Activated CD8-positive, alpha-beta memory T cell treated with anti-CD3 and anti-CD28 coated beads for 48 hours (primary cell): Measurements from ENCODE around the gene RABGAP1L.
"Not testable (repeated sequence)": the region's sequence is repeated elsewhere in the genome, so short reads cannot be mapped to it uniquely, and the experiment has no call there.

Source experiments
- DNase-seq, 3 experiments: peaks; one replicate each; pipeline ENCODE4 v3.0.0-alpha.2; 2020; ENCODE audit warnings: low read depth in 2 of 3, low spot score in 2 of 3

Gene RABGAP1L

GRCh38 chr1:174153085-174153824 is 6.1 kb upstream of the RABGAP1L start:
- no peak for DNase-seq

DNA sequence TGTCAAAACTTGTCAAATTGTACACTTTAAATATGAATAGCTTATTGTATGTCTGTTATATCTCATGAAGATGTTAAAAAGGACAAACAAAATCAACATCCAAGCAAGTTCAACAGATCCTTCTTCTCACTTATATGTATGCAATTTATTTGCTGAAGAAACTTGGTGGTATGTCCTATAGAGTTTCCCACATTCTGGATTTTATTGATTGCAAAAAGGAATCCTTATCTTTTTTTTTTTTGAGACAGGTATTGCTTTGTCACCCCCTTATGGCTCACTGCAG is 5.6 kb upstream of the RABGAP1L start:
- no peak for DNase-seq

- DNase-seq, result no peak
Measured at GRCh38 chr1:174156437-174156836, 2.9 kb upstream of the RABGAP1L start.

DNA sequence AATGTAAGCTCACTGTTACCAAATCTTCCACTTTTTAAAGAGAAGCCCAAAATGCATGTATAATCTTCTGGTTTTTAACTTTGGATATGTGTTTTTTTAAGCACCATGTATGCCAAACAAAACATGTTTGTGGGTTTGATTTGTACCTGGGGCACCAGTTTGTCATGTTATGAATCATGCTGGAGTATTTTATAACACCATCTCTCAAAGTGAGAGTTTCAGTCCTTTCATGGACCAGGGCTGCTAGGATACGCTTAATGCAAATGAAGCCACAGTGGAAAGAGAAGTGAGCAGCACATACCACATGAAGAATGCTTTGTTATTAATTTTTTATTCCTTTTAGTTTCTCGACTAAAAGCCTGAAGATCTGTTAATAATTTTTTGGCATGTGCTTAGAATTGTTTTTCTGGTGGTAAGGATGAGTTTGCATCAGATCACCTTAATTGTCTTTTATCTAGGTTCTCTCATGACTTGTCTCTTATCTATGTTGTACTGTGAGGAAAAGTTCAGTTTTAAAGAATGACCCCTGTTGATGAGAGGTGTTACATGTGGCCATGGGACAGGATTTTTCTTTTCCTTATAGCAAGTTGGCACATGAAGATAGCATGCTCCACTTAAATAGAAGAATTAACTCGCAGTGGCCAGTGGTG is 2.0 kb upstream of the RABGAP1L start:
- no peak for DNase-seq

GRCh38 chr1:174158767-174159251 is 511 bp upstream of the RABGAP1L start:
- DNase-seq, result no peak

DNA sequence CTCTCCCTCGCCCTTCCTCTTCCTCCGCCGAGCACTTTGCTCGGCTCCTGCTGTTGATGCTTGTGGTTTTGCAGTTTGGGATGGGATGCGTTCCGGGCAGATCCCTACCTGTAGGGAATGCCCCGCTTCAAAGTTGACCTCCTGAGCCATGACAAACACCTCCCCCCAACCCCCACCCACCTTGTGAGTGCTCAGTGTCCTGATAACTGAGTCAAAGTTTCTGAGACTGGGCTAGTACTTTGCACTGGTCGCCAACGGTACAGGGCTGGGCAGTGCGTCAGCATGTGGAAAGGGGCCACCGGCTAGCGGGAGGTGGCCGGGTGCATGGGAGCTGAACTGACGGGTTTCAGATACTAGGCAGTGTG is 771 bp downstream of the RABGAP1L start:
- no peak for DNase-seq

GRCh38 chr1:174160603-174161002 is 1.3 kb downstream of the RABGAP1L start:
- no peak for DNase-seq

DNA sequence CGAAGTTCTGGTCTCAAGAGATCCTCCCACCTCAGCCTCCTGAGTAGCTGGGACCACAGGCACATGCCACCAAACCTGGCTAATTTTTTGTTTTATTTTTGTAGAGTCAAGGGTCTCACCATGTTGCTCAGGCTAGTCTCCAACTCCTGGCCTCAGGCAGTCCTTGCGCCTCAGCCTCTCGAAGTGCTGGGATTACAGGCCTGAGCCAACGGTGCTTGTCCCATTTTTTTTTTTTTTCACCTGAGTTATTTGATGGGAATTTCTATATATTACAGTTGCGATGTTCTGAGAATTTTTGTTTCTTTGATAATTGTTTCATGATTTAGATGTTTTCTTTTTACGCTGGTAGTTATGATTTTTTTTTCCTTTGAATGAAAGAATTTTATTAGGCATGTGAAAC is 2.5 kb downstream of the RABGAP1L start:
- no peak for DNase-seq

GRCh38 chr1:174164826-174165225 is 5.5 kb downstream of the RABGAP1L start:
- no peak for DNase-seq

DNA sequence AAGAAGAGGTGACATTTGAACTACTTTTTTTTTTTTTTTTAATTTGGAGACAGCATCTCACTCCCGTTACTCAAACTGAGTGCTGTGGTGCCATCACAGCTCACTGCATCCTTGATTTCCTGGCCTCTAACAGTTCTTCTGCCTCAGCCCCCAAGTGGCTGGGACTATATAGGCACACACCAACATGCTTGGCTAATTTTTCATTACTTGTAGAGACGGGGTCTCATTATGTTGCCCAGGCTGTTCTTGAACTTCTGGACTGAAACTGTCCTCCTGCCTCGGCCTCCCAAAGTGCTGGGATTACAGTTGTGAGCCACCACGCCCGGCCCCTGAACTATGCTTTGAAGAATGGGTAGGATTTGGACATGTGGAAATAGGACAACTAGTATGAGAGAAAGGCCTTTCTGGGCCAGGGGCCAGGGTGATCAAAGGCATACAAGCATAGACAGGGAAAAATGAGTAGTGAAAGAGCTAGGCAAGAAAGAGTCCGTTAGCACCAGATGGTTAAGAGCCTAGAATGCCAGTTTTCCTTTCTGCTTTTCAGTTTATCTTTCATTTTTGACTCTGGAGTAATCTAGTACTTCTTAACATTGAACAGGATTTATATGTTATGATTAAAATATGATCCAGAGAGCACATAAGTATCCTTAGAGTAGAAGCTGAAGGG is 6.3 kb downstream of the RABGAP1L start:
- no peak for DNase-seq

GRCh38 chr1:174166530-174167264 is 7.4 kb downstream of the RABGAP1L start:
- no peak for DNase-seq

DNA sequence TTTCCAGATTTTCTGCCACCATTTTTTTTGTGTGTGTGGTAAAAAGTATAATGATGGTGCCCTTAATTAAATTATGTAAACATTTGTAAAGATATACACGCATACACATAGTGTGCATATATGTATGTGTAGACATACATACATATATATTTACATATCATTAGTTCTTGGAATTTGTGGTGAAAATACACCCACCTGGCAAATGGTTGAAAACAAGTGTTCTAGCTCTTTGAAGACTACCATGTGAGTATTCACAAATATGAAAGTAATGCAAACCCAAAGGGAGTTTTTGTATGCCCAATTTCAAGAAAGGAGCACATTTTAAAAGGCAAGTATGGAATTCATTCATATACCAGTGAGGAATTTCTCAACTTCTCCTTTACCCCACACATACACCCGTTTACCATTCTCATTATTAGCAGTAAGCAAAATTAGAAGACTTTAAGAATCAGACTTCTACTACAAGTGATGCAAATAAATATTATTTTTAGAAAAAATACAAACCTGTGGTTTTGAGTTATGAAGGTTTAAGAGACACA is 8.0 kb downstream of the RABGAP1L start:
- DNase-seq, result no peak

GRCh38 chr1:174169342-174169741 is 10.0 kb downstream of the RABGAP1L start:
- DNase-seq, result no peak

DNA sequence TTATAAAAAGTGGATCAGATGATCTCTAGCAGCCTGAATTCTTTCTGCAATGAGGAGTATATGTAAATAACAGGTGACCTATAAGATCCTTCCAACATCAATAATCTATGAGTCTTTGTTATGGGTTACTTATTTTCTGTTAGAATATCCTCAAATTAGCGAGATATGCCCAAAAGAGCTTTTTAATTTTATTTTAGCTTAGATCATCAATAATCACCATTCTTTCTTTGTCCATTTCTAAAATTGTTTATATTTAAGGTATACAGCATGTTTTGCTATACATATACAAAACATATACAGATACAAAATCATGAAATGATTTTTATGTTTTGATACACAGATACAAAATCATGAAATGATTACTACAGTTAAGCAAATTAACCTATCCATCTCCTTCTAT is 11.8 kb downstream of the RABGAP1L start:
- no peak for DNase-seq

DNA sequence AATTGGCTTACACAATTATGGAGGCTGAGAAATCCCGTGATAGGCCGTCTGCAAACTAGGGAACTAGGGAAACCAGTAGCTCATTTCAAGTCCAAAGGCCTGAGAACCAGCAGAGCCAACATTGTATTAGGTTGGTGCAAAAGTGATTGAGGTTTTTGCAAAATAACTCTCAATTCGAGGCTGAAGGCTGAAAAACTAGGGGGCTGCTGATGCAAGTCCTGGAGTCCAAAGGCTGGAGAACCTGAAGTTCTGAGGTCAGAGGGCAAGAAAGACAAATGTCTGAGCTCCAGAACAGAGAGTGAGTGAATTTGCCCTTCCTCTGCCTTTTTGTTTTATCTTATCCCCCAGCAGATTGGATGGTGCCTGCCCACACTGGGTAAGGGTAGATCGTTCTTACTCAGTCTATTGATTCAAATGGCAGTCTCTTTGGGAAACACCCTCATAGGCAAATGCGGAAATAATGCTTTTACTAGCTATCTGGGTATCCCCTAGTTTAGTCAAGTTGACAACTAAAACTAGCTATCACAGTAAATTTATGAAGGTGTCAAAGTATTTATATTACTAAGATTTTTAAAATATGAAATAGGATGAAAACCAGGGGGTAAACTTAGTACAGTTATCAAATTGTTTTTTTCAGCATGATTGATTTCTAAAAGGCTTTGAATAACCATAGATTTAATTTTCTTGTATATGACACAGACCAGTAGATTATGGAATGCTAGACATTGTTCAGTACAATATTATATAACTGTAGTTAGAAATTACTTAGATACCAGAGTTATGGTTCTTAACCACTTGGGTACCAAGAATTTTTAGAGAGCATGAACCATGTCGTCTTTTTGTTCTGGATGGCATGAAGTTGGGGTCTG is 15.4 kb downstream of the RABGAP1L start:
- no peak for DNase-seq

DNA sequence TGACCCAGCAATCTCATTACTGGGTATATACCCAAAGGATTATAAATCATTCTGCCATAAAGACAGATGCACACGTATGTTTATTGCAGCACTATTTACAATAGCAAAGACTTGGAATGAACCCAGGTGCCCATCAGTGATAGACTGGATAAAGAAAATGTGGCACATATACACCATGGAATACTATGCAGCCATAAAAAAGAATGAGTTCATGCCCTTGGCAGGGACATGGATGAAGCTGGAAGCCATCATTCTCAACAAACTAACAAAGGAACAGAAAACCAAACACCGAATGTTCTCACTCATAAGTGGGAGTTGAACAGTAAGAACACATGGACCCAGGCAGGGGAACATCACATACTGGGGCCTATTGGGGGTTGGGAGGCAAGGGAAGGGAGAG is 19.1 kb downstream of the RABGAP1L start:
- DNase-seq, result not testable (repeated sequence)

- DNase-seq, result no peak
Measured at GRCh38 chr1:174189428-174190062, 30.2 kb downstream of the RABGAP1L start.

DNA sequence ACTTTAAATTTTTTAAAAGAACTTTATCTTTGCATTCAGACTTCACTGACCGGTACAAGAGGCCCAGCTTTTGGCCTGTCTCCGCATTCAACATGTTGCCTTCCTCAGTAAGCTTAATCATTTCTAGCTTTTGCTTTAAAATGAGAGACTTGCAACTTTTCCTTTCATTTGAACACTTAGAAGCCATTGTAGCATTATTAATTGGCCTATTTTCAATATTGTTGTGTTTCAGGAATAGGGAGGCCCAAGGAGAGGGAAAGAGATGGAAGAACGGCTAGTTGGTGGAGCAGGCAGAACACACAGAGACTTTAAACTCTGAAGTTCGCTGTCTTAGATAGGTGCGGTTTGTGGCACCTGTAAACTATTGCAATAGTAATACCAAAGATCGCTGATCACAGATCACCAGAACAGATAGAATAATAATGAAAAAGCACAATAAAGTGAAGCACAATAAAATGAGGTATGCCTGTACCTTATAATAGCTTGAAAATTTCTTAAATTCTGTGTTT is 31.4 kb downstream of the RABGAP1L start:
- no peak for DNase-seq

DNA sequence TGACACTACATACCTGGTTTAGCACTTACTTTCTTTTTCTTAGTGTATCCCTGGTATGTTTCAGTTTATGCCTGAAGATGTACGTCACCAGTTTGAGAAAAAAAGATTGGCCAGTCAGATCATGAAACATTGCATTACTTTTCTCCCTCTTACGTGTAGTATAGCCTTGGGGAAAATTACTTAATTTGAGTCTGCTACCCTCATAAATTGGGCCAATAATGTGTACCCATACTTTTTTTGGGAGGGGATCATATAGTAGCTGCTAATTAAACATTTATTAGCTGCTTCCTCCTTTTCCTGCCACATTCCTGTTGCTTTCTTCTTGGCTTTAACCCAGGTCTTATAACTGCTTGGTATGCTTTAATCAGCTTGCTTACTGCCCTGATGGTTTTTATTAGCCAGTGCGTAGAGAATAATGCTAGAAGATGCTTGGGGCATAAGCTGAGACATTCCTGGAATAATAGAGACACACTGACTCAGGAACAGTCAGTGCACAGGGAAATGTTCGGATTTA is 32.1 kb downstream of the RABGAP1L start:
- DNase-seq, result no peak

- no peak for DNase-seq
Measured at GRCh38 chr1:174194461-174194860, 35.1 kb downstream of the RABGAP1L start.
